ENCODE data around the gene AGBL1.

AGBL1 gene

GRCh38 chr15:86894269-86894668, 814.6 kb downstream of the AGBL1 start:
- H3K4me3 ChIP-seq (ENCODE audit: low read length), result no peak overlapping the region
- H3K27me3 ChIP-seq (ENCODE audit: insufficient read depth, low read length), result no peaks in the 10 kb centered on the region
- no peak overlapping the region for H2AFZ ChIP-seq (ENCODE audit: low read depth, low read length)
- H3K9me3 ChIP-seq (ENCODE audit: low read length), result no peaks in the 10 kb centered on the region
- no peaks in the 10 kb centered on the region for H3K4me1 ChIP-seq (ENCODE audit: insufficient read depth, low read length)
- no peaks in the 10 kb centered on the region for H3K36me3 ChIP-seq (ENCODE audit: insufficient read depth, low read length)

DNA sequence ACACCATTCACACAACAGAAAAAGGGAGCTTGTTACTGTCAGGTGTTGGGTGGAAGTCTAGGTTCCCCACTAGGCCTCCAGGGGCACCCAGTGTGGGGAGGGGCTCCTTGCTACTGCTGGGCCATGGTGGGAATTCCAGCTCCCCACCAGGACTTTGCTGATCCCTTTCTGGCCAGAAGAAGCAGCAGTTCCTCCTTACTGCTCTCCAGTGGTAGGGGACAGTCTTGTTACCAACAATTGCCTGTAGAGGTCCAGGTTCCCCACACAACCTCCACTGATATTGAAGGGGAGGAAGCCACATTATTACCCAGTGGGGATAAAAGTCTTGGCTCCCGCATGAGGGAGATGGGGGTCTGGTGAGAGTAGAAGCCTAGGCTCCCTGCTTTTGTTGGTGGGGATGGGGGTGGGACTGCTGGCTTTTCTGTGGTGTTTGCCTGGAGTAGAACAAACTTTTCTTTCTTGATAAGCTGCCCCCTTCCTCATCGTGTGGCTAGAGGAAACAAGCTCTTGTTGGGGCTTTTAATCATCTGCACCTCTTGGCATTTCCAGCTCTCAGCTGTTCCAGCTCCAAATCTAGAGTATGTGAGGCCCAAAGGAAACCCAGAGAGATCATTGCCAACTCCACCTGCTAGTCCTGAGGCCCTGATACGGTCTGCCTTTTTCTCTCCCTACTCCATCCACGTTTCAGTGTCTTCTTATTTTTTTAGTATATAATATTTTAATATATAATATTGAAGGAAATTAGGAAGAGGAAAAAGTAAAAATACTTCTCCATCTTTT, 824.2 kb downstream of the AGBL1 start:
- Histone ChIP-seq H3K4me3 (ENCODE audit: low read length) (no peak overlapping the region), H3K27me3 (ENCODE audit: insufficient read depth, low read length) (no peaks in the 10 kb centered on the region), H3K9me3 (ENCODE audit: low read length) (no peaks in the 10 kb centered on the region), H2AFZ (ENCODE audit: low read depth, low read length) (no peak overlapping the region), H3K36me3 (ENCODE audit: insufficient read depth, low read length) (no peaks in the 10 kb centered on the region), H3K4me1 (ENCODE audit: insufficient read depth, low read length) (no peaks in the 10 kb centered on the region)

DNA sequence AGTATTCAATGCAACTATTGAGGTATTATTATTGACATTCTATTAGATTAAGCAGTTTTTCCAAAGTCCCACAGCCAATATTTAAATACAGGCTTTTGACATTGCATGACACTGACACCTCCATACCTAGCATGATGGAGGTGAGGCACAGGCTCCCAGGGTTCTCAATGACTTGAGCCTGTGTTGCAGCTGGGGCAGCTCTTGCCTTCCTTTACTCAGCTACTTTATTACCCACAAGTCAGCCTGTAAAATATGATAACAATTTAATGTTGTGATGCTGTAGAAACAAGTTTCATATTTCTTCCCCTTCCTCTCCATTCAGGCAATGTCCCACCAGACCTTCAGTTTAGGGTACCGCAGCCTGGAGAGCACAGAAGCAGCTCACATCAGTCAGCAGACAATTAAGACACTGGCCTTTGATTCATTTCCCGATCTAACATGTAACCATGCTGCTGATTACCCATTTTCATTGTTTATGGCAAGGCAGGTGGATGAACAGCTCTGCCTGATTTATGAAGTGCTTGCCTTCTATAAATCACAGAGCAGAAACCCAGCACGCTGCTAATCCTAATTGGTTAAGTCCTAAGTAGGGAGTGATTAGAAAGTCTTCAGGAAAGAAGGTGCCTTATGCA, 826.1 kb downstream of the AGBL1 start:
- H3K36me3 ChIP-seq (ENCODE audit: insufficient read depth, low read length), result no peaks in the 10 kb centered on the region
- H3K4me1 ChIP-seq (ENCODE audit: insufficient read depth, low read length), result no peaks in the 10 kb centered on the region
- no peak overlapping the region for H2AFZ ChIP-seq (ENCODE audit: low read depth, low read length)
- H3K4me3 ChIP-seq (ENCODE audit: low read length), result no peak overlapping the region
- H3K27me3 ChIP-seq (ENCODE audit: insufficient read depth, low read length), result no peaks in the 10 kb centered on the region
- no peaks in the 10 kb centered on the region for H3K9me3 ChIP-seq (ENCODE audit: low read length)

DNA sequence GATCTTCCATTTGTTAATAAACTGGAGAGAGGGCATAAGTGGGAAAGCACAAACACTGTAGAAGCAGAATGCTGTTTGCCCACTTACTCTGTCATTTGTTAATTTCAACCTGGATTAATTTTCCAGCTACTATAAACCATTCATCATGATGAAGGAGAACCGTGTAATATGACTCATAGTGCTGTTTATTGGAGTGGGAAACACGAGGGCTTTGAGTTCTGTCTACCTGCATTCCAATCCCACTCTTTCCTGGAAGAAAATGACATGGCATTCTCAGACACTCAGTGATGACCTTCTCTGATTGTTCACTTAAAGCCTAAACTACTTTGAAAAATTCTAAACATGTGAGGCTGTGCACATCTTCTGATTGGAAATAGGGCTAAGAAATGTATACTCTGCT, 826.7 kb downstream of the AGBL1 start:
- Histone ChIP-seq H3K36me3 (ENCODE audit: insufficient read depth, low read length) (no peaks in the 10 kb centered on the region), H3K4me3 (ENCODE audit: low read length) (no peak overlapping the region), H3K4me1 (ENCODE audit: insufficient read depth, low read length) (no peaks in the 10 kb centered on the region), H2AFZ (ENCODE audit: low read depth, low read length) (no peak overlapping the region), H3K27me3 (ENCODE audit: insufficient read depth, low read length) (no peaks in the 10 kb centered on the region), H3K9me3 (ENCODE audit: low read length) (no peaks in the 10 kb centered on the region)

GRCh38 chr15:86911022-86911421, 831.4 kb downstream of the AGBL1 start:
- Histone ChIP-seq H3K4me1 (ENCODE audit: insufficient read depth, low read length) (no peaks in the 10 kb centered on the region), H3K9me3 (ENCODE audit: low read length) (no peaks in the 10 kb centered on the region), H2AFZ (ENCODE audit: low read depth, low read length) (no peak overlapping the region), H3K36me3 (ENCODE audit: insufficient read depth, low read length) (no peaks in the 10 kb centered on the region), H3K4me3 (ENCODE audit: low read length) (no peak overlapping the region), H3K27me3 (ENCODE audit: insufficient read depth, low read length) (no peaks in the 10 kb centered on the region)

DNA sequence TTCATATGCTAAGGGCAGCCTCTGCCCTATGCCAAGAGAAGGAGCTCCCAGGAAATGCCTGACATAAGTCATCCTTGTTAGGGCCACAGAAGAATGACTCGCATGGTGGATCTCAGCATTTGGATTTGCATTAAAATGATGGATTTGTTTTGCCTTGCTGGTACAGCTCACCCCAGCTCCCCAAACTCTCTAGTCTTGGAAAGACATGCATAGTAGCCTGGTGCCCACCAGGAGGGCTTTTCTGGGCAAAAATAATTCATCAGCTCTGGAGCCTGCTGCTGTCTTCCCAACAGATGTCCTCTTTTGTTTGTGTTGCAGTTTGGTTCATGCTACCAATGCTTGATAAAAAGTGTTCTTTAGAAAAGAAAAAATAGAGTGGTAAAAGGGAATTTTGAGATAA, 833.0 kb downstream of the AGBL1 start:
- Histone ChIP-seq H3K27me3 (ENCODE audit: insufficient read depth, low read length) (no peaks in the 10 kb centered on the region), H3K4me3 (ENCODE audit: low read length) (no peak overlapping the region), H3K36me3 (ENCODE audit: insufficient read depth, low read length) (no peaks in the 10 kb centered on the region)

GRCh38 chr15:86915811-86916331, 836.2 kb downstream of the AGBL1 start:
- no peaks in the 10 kb centered on the region for H3K36me3 ChIP-seq (ENCODE audit: insufficient read depth, low read length)
- no peaks in the 10 kb centered on the region for H3K4me1 ChIP-seq (ENCODE audit: insufficient read depth, low read length)
- no peaks in the 10 kb centered on the region for H3K9me3 ChIP-seq (ENCODE audit: low read length)
- no peak overlapping the region for H2AFZ ChIP-seq (ENCODE audit: low read depth, low read length)
- no peaks in the 10 kb centered on the region for H3K27me3 ChIP-seq (ENCODE audit: insufficient read depth, low read length)
- H3K4me3 ChIP-seq (ENCODE audit: low read length), result no peak overlapping the region

More for the DNA sequence above, 833.0 kb downstream of the AGBL1 start:
- no peak overlapping the region for H2AFZ ChIP-seq (ENCODE audit: low read depth, low read length)
- H3K4me1 ChIP-seq (ENCODE audit: insufficient read depth, low read length), result no peaks in the 10 kb centered on the region
- H3K9me3 ChIP-seq (ENCODE audit: low read length), result no peaks in the 10 kb centered on the region

DNA sequence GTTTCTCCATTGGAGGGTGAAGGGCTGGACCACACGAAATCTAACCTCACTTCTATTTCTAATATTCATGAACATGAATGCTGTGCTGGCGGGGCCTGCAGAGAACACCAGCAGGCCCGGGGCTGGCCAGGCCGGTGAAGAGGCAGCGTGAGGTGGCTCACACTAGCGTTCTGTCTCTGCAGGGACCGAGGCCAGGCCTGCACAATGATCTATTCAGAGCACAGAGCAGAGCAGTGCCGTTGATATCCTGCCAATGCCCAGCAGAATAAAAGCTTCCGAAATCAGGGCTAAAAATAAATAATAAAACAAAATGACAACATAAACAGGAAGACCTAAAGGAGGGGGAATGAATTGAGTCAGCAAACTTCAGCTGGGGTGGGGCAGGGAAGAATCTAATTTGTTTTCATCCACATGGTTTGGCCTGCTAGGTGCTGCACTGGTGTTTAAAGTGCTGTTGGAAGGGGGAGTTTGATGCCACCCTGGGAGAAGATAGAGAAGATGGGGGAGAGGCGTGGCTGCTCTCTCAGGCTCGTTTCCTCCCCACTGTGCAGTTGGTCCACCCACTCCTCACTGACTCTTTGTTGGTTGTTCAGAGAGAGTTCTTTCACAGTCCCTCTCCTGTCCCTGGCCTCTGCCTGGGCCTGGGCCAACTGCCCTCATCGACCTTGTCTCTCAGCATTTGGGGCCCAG, 837.1 kb downstream of the AGBL1 start:
- Histone ChIP-seq H3K27me3 (ENCODE audit: insufficient read depth, low read length) (no peaks in the 10 kb centered on the region), H3K9me3 (ENCODE audit: low read length) (no peaks in the 10 kb centered on the region), H3K4me1 (ENCODE audit: insufficient read depth, low read length) (no peaks in the 10 kb centered on the region), H3K4me3 (ENCODE audit: low read length) (no peak overlapping the region), H3K36me3 (ENCODE audit: insufficient read depth, low read length) (no peaks in the 10 kb centered on the region), H2AFZ (ENCODE audit: low read depth, low read length) (no peak overlapping the region)

DNA sequence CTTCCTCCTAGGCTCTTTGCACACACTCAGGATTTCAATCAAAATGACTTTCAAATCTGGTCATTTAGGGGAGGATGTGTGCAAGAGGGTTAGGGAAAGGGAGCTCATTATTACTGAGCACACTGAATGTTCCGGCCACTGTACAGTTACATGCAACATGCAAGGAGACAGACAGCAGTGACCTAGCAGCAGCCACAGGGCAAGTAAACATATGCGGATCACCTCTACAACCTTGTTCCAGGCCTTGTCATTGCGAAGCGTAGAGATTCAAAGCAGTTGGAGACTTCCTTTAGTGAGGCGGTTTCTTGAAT, 837.6 kb downstream of the AGBL1 start:
- Histone ChIP-seq H3K4me1 (ENCODE audit: insufficient read depth, low read length) (no peaks in the 10 kb centered on the region), H3K9me3 (ENCODE audit: low read length) (no peaks in the 10 kb centered on the region), H3K27me3 (ENCODE audit: insufficient read depth, low read length) (no peaks in the 10 kb centered on the region), H2AFZ (ENCODE audit: low read depth, low read length) (no peak overlapping the region), H3K36me3 (ENCODE audit: insufficient read depth, low read length) (no peaks in the 10 kb centered on the region), H3K4me3 (ENCODE audit: low read length) (no peak overlapping the region)

GRCh38 chr15:86919581-86919980, 839.9 kb downstream of the AGBL1 start:
- Histone ChIP-seq H3K9me3 (ENCODE audit: low read length) (no peaks in the 10 kb centered on the region), H3K27me3 (ENCODE audit: insufficient read depth, low read length) (no peaks in the 10 kb centered on the region), H3K4me1 (ENCODE audit: insufficient read depth, low read length) (no peaks in the 10 kb centered on the region), H3K36me3 (ENCODE audit: insufficient read depth, low read length) (no peaks in the 10 kb centered on the region), H3K4me3 (ENCODE audit: low read length) (no peak overlapping the region), H2AFZ (ENCODE audit: low read depth, low read length) (no peak overlapping the region)

GRCh38 chr15:86929461-86929860, 849.8 kb downstream of the AGBL1 start:
- no peaks in the 10 kb centered on the region for H3K9me3 ChIP-seq (ENCODE audit: low read length)
- no peak overlapping the region for H3K4me3 ChIP-seq (ENCODE audit: low read length)
- H2AFZ ChIP-seq (ENCODE audit: low read depth, low read length), result no peak overlapping the region
- H3K4me1 ChIP-seq (ENCODE audit: insufficient read depth, low read length), result no peaks in the 10 kb centered on the region
- no peaks in the 10 kb centered on the region for H3K27me3 ChIP-seq (ENCODE audit: insufficient read depth, low read length)
- H3K36me3 ChIP-seq (ENCODE audit: insufficient read depth, low read length), result no peaks in the 10 kb centered on the region

- Histone ChIP-seq H3K27me3 (ENCODE audit: insufficient read depth, low read length) (no peaks in the 10 kb centered on the region), H3K4me1 (ENCODE audit: insufficient read depth, low read length) (no peaks in the 10 kb centered on the region), H3K9me3 (ENCODE audit: low read length) (no peaks in the 10 kb centered on the region), H3K4me3 (ENCODE audit: low read length) (no peak overlapping the region), H2AFZ (ENCODE audit: low read depth, low read length) (no peak overlapping the region), H3K36me3 (ENCODE audit: insufficient read depth, low read length) (no peaks in the 10 kb centered on the region)
Measured at GRCh38 chr15:86932456-86932855, 852.8 kb downstream of the AGBL1 start.

GRCh38 chr15:86935841-86936240, 856.2 kb downstream of the AGBL1 start:
- H3K4me3 ChIP-seq (ENCODE audit: low read length), result no peak overlapping the region
- no peak overlapping the region for H2AFZ ChIP-seq (ENCODE audit: low read depth, low read length)
- no peaks in the 10 kb centered on the region for H3K4me1 ChIP-seq (ENCODE audit: insufficient read depth, low read length)
- H3K9me3 ChIP-seq (ENCODE audit: low read length), result no peaks in the 10 kb centered on the region
- no peaks in the 10 kb centered on the region for H3K36me3 ChIP-seq (ENCODE audit: insufficient read depth, low read length)
- no peaks in the 10 kb centered on the region for H3K27me3 ChIP-seq (ENCODE audit: insufficient read depth, low read length)
